ENCODE measurements around the gene STAC3.
A peak's percentile ranks its signal among the peaks of the same experiment; 100 is the strongest.

STAC3 gene

GRCh38 chr12:57226588-57227314, 24.2 kb downstream of the STAC3 start:
- peaks cover 56% of the 10 kb centered on the region for H3K79me2 ChIP-seq (ENCODE audit: control insufficient read depth, low read length)
- peaks cover 35% of the 10 kb centered on the region for H3K36me3 ChIP-seq (ENCODE audit: control insufficient read depth, low read length)
- TF ChIP-seq EZH2phosphoT487 (IDR thresholded peaks at IDR 0.05; ENCODE audit: borderline replicate concordance, low read length), result no peak
- TF ChIP-seq, protein P1, sequence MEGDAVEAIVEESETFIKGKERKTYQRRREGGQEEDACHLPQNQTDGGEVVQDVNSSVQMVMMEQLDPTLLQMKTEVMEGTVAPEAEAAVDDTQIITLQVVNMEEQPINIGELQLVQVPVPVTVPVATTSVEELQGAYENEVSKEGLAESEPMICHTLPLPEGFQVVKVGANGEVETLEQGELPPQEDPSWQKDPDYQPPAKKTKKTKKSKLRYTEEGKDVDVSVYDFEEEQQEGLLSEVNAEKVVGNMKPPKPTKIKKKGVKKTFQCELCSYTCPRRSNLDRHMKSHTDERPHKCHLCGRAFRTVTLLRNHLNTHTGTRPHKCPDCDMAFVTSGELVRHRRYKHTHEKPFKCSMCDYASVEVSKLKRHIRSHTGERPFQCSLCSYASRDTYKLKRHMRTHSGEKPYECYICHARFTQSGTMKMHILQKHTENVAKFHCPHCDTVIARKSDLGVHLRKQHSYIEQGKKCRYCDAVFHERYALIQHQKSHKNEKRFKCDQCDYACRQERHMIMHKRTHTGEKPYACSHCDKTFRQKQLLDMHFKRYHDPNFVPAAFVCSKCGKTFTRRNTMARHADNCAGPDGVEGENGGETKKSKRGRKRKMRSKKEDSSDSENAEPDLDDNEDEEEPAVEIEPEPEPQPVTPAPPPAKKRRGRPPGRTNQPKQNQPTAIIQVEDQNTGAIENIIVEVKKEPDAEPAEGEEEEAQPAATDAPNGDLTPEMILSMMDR (IDR thresholded peaks at IDR 0.05; ENCODE audit: low read depth, low read length, poor library complexity, severe bottlenecking), result no peak
- peaks cover 15% of the 10 kb centered on the region; the same call in 1 of the 2 replicates for H4K20me1 ChIP-seq (ENCODE audit: control insufficient read depth, insufficient read depth, low read depth, low read length)
- no peaks in the 10 kb centered on the region for H3K27me3 ChIP-seq (ENCODE audit: control insufficient read depth, low read length)
- H3K4me3 ChIP-seq (ENCODE audit: low read length), result peak overlapping the region; percentile 76
- no peaks in the 10 kb centered on the region for H3K9me2 ChIP-seq (replicated peaks; ENCODE audit: control insufficient read depth, low read length)
- H3K9me3 ChIP-seq (ENCODE audit: control insufficient read depth, insufficient read depth, low read length), result no peaks in the 10 kb centered on the region
- peak overlapping the region; percentile 91 for H3K4me2 ChIP-seq (ENCODE audit: low read length)
- peaks cover 90% of the 10 kb centered on the region for H3K4me1 ChIP-seq (ENCODE audit: control insufficient read depth, low read length)
- peak overlapping the region; percentile 95 for H3K27ac ChIP-seq (ENCODE audit: low read depth, low read length)
- H3F3A ChIP-seq (ENCODE audit: control insufficient read depth, insufficient read depth), result peaks cover 40% of the 10 kb centered on the region

- Histone ChIP-seq H4K20me1 (ENCODE audit: control insufficient read depth, insufficient read depth, low read depth, low read length) (peaks cover 4% of the 10 kb centered on the region; the same call in 1 of the 2 replicates), H3K36me3 (ENCODE audit: control insufficient read depth, low read length) (peaks cover 25% of the 10 kb centered on the region), H3K9me2 (replicated peaks; ENCODE audit: control insufficient read depth, low read length) (no peaks in the 10 kb centered on the region), H3K9me3 (ENCODE audit: control insufficient read depth, insufficient read depth, low read length) (no peaks in the 10 kb centered on the region), H3K4me1 (ENCODE audit: control insufficient read depth, low read length) (peaks cover 90% of the 10 kb centered on the region), H3F3A (ENCODE audit: control insufficient read depth, insufficient read depth) (peaks cover 33% of the 10 kb centered on the region), H3K4me2 (ENCODE audit: low read length) (peak overlapping the region; percentile 91), H3K27me3 (ENCODE audit: control insufficient read depth, low read length) (no peaks in the 10 kb centered on the region), H3K27ac (ENCODE audit: low read depth, low read length) (peak overlapping the region; percentile 95), H3K79me2 (ENCODE audit: control insufficient read depth, low read length) (peaks cover 54% of the 10 kb centered on the region), H3K4me3 (ENCODE audit: low read length) (peak overlapping the region; percentile 76)
- TF ChIP-seq, protein P1 (IDR thresholded peaks at IDR 0.05; ENCODE audit: low read depth, low read length, poor library complexity, severe bottlenecking), result no peak
- no peak for TF ChIP-seq EZH2phosphoT487 (IDR thresholded peaks at IDR 0.05; ENCODE audit: borderline replicate concordance, low read length)
Measured at GRCh38 chr12:57225680-57226210, 25.2 kb downstream of the STAC3 start.

DNA sequence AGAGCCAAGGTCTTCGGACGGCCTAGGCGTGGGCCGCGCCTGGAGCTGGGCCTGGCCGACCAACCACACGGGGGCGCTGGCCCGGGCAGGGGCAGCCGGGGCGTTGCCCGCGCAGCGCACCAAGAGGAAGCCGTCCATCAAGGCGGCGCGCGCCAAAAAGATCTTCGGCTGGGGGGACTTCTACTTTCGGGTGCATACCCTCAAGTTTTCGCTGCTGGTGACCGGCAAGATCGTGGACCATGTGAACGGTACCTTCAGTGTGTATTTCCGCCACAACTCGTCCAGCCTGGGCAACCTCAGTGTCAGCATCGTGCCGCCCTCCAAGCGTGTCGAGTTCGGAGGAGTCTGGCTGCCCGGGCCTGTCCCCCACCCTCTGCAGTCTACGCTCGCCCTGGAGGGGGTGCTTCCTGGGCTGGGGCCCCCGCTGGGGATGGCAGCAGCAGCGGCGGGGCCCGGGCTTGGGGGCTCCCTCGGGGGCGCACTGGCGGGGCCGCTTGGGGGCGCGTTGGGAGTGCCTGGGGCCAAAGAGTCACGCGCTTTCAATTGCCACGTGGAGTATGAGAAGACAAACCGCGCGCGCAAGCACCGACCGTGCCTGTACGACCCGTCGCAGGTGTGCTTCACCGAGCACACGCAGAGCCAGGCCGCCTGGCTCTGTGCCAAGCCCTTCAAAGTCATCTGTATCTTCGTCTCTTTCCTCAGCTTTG, 25.9 kb downstream of the STAC3 start:
- Histone ChIP-seq H4K20me1 (ENCODE audit: control insufficient read depth, insufficient read depth, low read depth, low read length) (no peaks in the 10 kb centered on the region), H3F3A (ENCODE audit: control insufficient read depth, insufficient read depth) (peaks cover 33% of the 10 kb centered on the region), H3K4me2 (ENCODE audit: low read length) (peak overlapping the region; percentile 91), H3K4me1 (ENCODE audit: control insufficient read depth, low read length) (peaks cover 89% of the 10 kb centered on the region), H3K79me2 (ENCODE audit: control insufficient read depth, low read length) (peaks cover 52% of the 10 kb centered on the region), H3K36me3 (ENCODE audit: control insufficient read depth, low read length) (peaks cover 19% of the 10 kb centered on the region), H3K27ac (ENCODE audit: low read depth, low read length) (peak overlapping the region; percentile 95), H3K9me3 (ENCODE audit: control insufficient read depth, insufficient read depth, low read length) (no peaks in the 10 kb centered on the region), H3K9me2 (replicated peaks; ENCODE audit: control insufficient read depth, low read length) (no peaks in the 10 kb centered on the region), H3K4me3 (ENCODE audit: low read length) (peak overlapping the region; percentile 76), H3K27me3 (ENCODE audit: control insufficient read depth, low read length) (no peaks in the 10 kb centered on the region)
- TF ChIP-seq, protein P1 (IDR thresholded peaks at IDR 0.05; ENCODE audit: low read depth, low read length, poor library complexity, severe bottlenecking), result peak; percentile 92
- TF ChIP-seq EZH2phosphoT487 (IDR thresholded peaks at IDR 0.05; ENCODE audit: borderline replicate concordance, low read length), result no peak

Measured in DOHH2 (cell line).